Measurements from ENCODE around the gene GHDC. TPM values are rescaled to one million over a fixed set of nuclear protein-coding genes. Genes with fewer than 3 reads are reported as not detected.

The GHDC gene
- total and polyA plus RNA-seq, 2 of the 8 experiments (the other 6 are each of a cell fraction or from before 2014, with no cell fraction given), result 7.4 to 8.1 TPM

- Histone ChIP-seq H3K4me3 (ENCODE audit: extremely low read depth in 1 of 4, insufficient read depth in 2 of 4, low read depth in 3 of 4, low read length in 4 of 4) (no peak overlapping the region), H3K18ac (ENCODE audit: extremely low read depth, low read length) (no peak overlapping the region), H3K23me2 (ENCODE audit: low read depth, low read length) (peaks cover 13% of the 10 kb centered on the region; the same call in 1 of the 2 replicates), H3K4me2 (ENCODE audit: insufficient read depth in 1 of 2, low read depth in 2 of 2, low read length in 2 of 2) (no peak overlapping the region; a peak in 1 of 4 replicates), H2BK120ac (replicated peaks; ENCODE audit: low read depth, low read length) (no peak overlapping the region), H2AK5ac (ENCODE audit: low read depth, low read length) (no peak overlapping the region), H3K9me3 (ENCODE audit: insufficient read depth in 2 of 2, low read depth in 1 of 2, low read length in 1 of 2) (no peaks in the 10 kb centered on the region), H3K79me1 (ENCODE audit: low read depth, low read length) (no peaks in the 10 kb centered on the region), H3K79me2 (ENCODE audit: control insufficient read depth in 1 of 2, insufficient read depth in 2 of 2, low read length in 2 of 2) (no peaks in the 10 kb centered on the region), H2AFZ (ENCODE audit: low read length) (no peak overlapping the region), H4K91ac (replicated peaks; ENCODE audit: insufficient read length, low read length) (no peak overlapping the region), H2BK15ac (ENCODE audit: low read length) (no peak overlapping the region), H3K56ac (replicated peaks; ENCODE audit: insufficient read length, low read depth, low read length) (no peak overlapping the region), H3K27me3 (replicated peaks in 1 of 4; ENCODE audit: control insufficient read depth in 3 of 4, extremely low read depth in 1 of 4, insufficient read depth in 3 of 4, low read length in 3 of 4) (peaks cover 7 to 41% (median 28%) of the 10 kb centered on the region in 4 experiments), H2BK20ac (ENCODE audit: low read length) (no peak overlapping the region), H4K20me1 (replicated peaks in 1 of 2; ENCODE audit: control insufficient read depth in 1 of 2, insufficient read depth in 2 of 2, low read length in 2 of 2) (peaks cover 0 to 1% of the 10 kb centered on the region in 2 experiments), H3K9ac (replicated peaks in 1 of 4; ENCODE audit: extremely low read depth in 1 of 4, low read depth in 3 of 4, low read length in 3 of 4) (no peak overlapping the region), H2BK5ac (ENCODE audit: low read depth, low read length) (no peak overlapping the region), H3K14ac (ENCODE audit: insufficient read length) (no peak overlapping the region), H2BK12ac (ENCODE audit: low read depth, low read length) (no peak overlapping the region), H3K23ac (ENCODE audit: insufficient read length) (no peak overlapping the region), H3K4me1 (replicated peaks in 1 of 4; ENCODE audit: control insufficient read depth in 3 of 4, insufficient read depth in 4 of 4, low read length in 3 of 4) (peaks cover 0 to 14% (median 9%) of the 10 kb centered on the region in 4 experiments; a peak in 5 of 7 replicates), H3K36me3 (ENCODE audit: control insufficient read depth in 2 of 4, insufficient read depth in 4 of 4, low read length in 3 of 4) (no peaks in the 10 kb centered on the region), H4K8ac (ENCODE audit: extremely low read depth, insufficient read depth, low read length) (no peak overlapping the region), H3K4ac (replicated peaks; ENCODE audit: insufficient read length, low read depth, low read length) (no peak overlapping the region), H4K5ac (ENCODE audit: insufficient read length, low read depth, low read length) (no peak overlapping the region), H3K27ac (ENCODE audit: low read depth, low read length) (no peak overlapping the region)
- DNase-seq (ENCODE audit: low read depth in 1 of 2, low spot score in 2 of 2), result no peak
- ChIA-PET CTCF (ENCODE audit: partially characterized antibody) (interaction anchor here (1.0 to 4.9 kb wide), 8 partner anchors 10 to 60 kb away, joined by 3 to 34 read pairs (median 7); partner anchors contain the start of genes HSPB9 and KAT2A), POLR2A (ENCODE audit: partially characterized antibody) (interaction anchor here (1.5 to 1.7 kb wide), 2 partner anchors 8 to 58 kb away, joined by 4 to 8 read pairs; no protein-coding TSS in a partner anchor)
- 69% methylated on average over 1 of the region's 1 CpG; no CpG with 5 or more reads in 1 of the 2 experiments for WGBS, 2 experiments (ENCODE audit: extremely low coverage in 1 of 2, insufficient coverage in 1 of 2, insufficient read length in 1 of 2, insufficient replicate concordance in 2 of 2, low coverage in 1 of 2, low lambda C conversion rate in 2 of 2, missing lambda C conversion rate in 1 of 2)
- FAIRE-seq, result no peak
- TF ChIP-seq EP300 (IDR thresholded peaks at IDR 0.05; ENCODE audit: borderline replicate concordance in 1 of 2, low read depth in 2 of 2, low read length in 2 of 2) (no peak), GTF2F1 (IDR thresholded peaks at IDR 0.05; ENCODE audit: borderline replicate concordance, low read depth, low read length) (no peak), PHF8 (conservative IDR thresholded peaks at IDR 0.05; ENCODE audit: low read depth, low read length) (no peak)
- TF ChIP-seq, protein P1, sequence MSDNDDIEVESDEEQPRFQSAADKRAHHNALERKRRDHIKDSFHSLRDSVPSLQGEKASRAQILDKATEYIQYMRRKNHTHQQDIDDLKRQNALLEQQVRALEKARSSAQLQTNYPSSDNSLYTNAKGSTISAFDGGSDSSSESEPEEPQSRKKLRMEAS (IDR thresholded peaks at IDR 0.05), result no peak
Observed at GRCh38 chr17:42179335-42179734, 15.0 kb downstream of the GHDC start.
